ENCODE results near the gene ASTN2.

ASTN2 gene

DNA sequence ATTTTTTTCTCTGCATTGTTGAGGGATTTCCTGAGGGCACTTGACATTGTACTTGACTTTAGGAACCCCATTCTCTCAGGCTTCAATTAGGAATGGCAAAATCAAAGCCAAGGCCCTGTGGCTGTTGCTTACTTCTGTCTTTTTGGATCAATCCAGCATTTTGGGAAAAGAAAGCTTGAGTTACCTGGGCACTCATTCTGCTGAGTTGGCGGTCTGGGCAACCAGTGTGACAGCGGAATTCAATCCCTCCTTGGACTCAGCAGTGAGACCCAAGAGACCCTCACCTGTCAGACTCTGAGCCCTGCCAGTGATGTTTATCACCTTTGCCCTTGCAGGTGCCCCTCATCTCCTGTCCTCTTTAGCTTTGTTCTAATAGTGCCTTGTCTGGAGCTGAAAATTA lies 1036.0 kb downstream of the ASTN2 start:
- no peak for DNase-seq (ENCODE audit: low read depth)

DNA sequence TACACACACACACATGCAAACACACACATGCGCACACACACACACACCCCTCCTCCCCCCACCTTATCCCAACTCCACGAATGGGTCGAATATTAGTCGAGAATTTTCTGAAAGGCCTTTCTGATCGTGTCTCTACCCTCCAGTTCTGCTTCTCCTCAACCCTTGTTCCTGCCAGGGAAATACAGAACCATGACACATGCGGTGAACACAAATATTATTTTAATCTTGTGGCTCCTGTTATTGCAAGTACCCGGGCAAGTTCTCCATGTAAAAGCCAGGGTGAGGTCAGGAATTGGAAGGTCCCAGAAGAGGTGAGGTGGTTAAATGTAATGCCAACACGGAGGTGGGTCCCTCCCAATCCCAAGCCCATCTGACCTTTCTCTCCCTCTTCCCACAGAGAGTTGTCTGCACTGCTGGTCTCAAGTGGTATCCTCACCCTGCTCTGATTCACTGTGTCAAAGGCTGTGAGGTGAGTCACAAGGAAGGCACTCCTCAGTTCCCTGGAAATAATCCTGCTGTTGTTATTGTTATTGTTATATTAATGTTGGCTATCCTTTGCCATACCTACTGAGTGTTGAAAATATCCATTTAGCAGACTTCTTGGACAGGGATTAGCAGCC lies 1037.6 kb downstream of the ASTN2 start:
- DNase-seq (ENCODE audit: low read depth), result no peak

Data from activated T-helper 1 cell treated with Interleukin-2 at 50 U/mL for 16 hours (primary cell).